GM20000 (cell line): ENCODE data around the gene AMOTL1.
A peak's percentile ranks its signal among the peaks of the same experiment; 100 is the strongest.

ENCODE experiments used
- DNase-seq: peaks from one replicate; pipeline ENCODE4 v3.0.0; 2012; ENCODE audit warnings: low spot score
- TF ChIP-seq, protein P1 (sequence below): IDR thresholded peaks from 2 replicates; pipeline ENCODE4 v1.5.1; 2012; ENCODE audit warnings: mild to moderate bottlenecking, control low read depth; ENCODE audit errors: extremely low read depth, missing control alignments

Gene AMOTL1

DNA sequence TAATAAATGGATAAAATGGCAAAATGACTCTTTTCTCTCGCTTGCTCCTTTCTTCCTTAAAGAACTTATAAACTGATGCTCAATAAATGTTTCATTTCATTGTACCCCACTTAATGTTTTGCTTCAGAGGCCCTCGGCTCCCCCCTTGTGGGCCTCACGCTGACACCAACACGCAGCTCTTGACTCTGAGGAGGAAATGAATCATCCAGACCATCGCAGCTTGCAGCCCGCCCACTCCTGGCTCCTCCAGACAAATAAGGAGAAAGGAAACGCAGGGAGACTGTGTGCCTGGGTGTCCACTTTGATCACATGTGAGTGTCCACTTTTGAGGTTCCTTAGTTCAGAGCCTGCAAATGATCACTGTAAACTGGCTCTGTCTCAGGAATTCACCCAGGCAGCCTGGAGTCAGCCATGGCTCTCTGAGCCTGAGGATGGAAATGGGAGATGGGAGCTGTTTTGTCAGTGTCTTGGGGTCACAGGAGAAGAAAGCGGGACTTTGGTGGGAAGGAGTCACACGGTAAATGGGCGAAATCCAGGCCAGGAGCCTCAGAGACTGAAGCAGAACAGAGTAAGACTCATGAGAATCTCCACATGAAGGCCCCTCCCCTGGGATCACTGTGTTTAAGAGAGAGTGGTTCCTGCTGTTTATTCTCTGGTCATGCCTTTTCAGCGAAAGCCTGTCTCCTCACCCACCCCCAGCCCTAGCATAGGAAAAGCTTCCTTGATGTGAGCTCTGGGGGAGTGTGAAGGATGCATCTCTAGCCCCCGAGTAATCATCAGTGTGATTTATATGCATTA is 108.7 kb downstream of the AMOTL1 start:
- peak; percentile 79 for DNase-seq

DNA sequence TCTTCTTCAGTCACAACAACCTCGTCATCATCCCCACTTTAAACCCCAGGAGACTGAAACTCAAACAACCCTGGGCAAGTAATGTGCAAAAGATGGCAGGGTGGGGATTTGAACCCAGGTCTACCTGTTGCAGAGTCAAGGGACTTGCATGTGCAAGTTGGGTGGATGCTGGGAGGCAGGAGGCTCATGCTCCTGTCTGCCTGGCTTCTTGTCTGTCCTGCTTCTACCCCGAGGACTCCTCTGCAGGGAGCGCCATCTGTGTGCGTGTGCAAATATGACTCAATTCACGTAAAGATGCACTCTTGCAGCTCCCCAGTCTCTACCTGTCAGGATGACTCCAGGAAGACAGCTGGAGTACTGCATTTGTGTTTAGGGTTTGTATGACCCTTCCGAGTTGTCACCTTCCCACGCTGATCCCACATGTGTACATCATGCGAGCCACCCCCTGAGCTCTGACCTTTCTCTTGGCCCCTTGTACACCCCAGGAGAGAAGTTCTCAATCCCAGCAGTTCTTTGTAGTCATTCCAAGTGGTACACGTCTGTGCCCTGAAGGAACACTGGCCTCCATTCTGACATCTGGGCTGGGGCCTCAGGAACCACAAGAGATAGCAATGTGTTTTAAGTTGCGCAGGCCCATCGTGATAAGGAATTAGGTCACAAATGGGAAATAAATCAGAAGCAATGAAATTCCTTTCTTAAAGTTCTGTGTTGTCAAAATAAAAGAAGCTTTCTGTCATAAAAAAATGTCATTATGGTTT is 109.5 kb downstream of the AMOTL1 start:
- no peak for DNase-seq
- TF ChIP-seq, protein P1, sequence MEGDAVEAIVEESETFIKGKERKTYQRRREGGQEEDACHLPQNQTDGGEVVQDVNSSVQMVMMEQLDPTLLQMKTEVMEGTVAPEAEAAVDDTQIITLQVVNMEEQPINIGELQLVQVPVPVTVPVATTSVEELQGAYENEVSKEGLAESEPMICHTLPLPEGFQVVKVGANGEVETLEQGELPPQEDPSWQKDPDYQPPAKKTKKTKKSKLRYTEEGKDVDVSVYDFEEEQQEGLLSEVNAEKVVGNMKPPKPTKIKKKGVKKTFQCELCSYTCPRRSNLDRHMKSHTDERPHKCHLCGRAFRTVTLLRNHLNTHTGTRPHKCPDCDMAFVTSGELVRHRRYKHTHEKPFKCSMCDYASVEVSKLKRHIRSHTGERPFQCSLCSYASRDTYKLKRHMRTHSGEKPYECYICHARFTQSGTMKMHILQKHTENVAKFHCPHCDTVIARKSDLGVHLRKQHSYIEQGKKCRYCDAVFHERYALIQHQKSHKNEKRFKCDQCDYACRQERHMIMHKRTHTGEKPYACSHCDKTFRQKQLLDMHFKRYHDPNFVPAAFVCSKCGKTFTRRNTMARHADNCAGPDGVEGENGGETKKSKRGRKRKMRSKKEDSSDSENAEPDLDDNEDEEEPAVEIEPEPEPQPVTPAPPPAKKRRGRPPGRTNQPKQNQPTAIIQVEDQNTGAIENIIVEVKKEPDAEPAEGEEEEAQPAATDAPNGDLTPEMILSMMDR, result no peak

More for the DNA sequence above, 108.7 kb downstream of the AMOTL1 start:
- TF ChIP-seq, protein P1, result peak; percentile 27

DNA sequence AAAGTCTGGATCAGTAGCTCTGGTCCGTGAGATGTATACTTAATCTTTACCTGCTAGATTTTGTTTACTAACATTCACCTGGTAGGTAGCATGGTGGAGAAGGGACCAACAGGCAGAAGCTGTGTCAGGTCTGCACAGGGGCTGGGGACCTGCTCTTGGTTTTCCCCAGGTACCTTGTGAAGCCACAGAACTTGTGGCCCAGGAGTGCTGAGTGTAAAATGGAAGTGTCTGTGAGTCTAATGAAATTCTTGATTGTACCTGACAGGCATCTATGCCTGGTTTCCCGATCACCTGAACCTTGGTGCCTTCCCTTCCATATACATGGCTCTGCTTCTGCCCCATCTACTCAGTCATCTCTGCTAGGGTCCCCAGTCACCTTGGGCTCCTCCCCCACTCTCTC is 110.8 kb downstream of the AMOTL1 start:
- no peak for DNase-seq
- TF ChIP-seq, protein P1, result no peak

DNA sequence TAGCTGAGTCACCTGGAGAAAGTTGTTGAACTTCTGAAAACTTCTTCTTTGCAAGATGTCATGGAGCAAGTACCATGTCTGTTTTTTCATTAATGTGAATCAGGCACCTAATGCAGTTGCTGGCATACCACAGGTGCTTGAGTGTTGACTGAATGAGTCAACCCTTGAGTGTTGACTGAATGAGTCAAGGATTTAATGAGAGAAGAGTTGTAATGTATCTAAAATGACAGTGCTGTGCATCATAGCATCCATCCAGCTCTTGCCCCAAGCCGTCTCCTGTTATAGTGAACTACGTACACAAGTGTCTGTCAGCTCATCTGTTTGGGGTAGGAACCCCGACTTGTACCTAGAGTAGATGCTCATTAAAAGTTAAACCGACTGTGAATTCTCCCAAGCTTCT is 112.1 kb downstream of the AMOTL1 start:
- DNase-seq, result no peak
- TF ChIP-seq, protein P1, result no peak

DNA sequence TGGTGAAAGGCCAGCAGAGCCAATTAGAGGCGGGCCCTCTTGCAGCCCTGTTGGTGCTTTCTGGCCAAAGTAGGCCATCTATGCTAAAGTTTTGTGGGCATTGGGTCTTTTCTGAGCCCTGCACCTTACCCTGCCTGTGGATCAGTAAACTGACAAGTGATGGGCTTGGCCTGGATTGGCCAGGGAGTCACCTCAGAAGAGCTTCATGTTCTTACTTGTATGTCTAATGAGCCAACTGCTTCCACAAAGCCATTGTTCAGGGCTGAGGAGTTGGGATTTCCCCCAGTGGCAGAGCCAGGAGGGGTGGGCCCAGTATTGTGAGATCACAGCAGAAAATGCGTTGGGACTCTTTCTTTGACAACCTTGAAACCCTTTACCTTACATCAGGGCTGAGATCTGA is 114.8 kb downstream of the AMOTL1 start:
- DNase-seq, result no peak
- TF ChIP-seq, protein P1, result no peak

DNA sequence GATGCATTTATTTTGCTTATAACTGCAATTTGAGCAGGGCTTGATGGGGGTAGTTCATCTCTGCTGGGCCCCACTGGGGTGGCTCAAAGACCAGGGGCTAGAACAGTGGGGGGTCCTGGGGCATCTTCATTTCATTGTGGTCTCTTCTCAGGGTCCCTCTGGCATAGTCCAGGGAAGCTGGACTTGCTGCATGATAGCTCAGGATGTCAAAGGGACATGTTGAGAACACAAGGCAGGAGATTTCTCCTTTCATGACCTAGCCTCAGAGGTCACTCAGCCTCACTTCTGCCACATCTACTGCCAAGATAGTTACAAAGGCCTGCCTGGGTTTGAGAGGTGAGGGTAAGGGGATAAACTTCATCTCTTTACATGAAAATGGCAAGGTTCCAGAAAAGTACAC is 115.7 kb downstream of the AMOTL1 start:
- TF ChIP-seq, protein P1, result no peak
- DNase-seq, result no peak

DNA sequence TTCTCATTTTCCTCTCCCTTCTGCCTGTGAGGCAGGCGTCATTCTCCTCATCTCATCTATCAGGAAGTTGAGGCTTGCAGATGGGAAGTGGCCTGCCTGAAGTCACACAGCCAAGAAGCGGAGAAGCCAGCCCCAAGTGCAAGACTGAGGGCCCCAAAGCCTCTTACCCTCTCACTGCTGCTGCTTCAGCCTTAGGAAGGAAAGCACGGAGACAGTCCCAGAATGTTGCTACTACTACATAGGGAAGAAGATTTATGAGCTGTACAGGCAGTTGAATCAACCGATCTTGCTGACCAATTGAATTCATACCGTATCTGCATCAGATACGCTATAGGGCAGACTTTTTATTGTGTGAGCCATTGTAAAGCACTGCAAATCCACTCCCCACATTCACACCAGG is 116.2 kb downstream of the AMOTL1 start:
- TF ChIP-seq, protein P1, result no peak
- no peak for DNase-seq
